ENCODE measurements around the gene VPS39. TPM values are rescaled to one million over a fixed set of nuclear protein-coding genes. Genes with fewer than 3 reads are reported as not detected.
A peak's percentile ranks its signal among the peaks of the same experiment; 100 is the strongest.

Gene VPS39
- total RNA-seq, 1 donor from 2014 or later = 29.2 TPM

DNA sequence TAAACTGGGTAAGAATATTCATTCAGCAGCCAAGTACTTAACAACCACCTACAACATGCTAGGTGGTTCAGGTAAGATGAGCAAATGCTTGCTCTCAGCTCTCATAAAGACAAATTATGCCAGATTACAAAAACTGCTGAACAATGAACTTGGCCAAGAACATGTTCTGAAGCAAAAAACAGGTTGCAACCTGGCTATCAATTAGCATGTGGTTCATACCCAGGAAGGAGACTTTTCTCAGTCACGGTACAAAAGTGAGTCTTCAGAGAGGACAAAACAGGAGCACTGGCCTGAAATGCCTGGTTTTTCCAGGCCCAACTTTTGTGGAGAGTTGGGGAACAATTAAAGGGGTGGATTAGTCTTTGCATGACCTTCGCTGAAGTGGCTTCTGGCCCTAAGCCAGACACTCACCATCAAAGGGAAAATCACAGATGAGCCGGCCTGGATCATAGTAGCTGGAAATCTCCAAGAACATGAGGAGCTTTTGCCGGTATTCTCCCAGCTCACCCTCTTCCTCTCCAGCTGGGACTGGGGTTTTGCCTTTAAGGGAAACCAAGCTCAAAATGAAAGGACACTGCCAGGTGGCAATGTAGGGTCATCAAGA, 44.1 kb downstream of the VPS39 start:
- H3K4me1 ChIP-seq (ENCODE audit: control insufficient read depth in 3 of 3, insufficient read depth in 3 of 3, low read length in 3 of 3) = peaks cover 4 to 7% (median 6%) of the 10 kb centered on the region in 3 donors
- no peaks in the 10 kb centered on the region for H3K9me3 ChIP-seq (ENCODE audit: control insufficient read depth in 3 of 3, low read length in 3 of 3)
- H3K9ac ChIP-seq (ENCODE audit: low read depth in 1 of 3, low read length in 3 of 3) = no peak overlapping the region
- H3K27me3 ChIP-seq (ENCODE audit: control insufficient read depth in 3 of 3, insufficient read depth in 3 of 3, low read length in 3 of 3) = no peaks in the 10 kb centered on the region
- no peak overlapping the region for H3K27ac ChIP-seq (ENCODE audit: low read depth, low read length)
- H3K4me3 ChIP-seq (ENCODE audit: low read length in 3 of 3) = no peak overlapping the region
- H3K36me3 ChIP-seq (ENCODE audit: control insufficient read depth in 3 of 3, insufficient read depth in 3 of 3, low read length in 3 of 3) = peaks cover 76 to 88% (median 86%) of the 10 kb centered on the region in 3 donors

DNA sequence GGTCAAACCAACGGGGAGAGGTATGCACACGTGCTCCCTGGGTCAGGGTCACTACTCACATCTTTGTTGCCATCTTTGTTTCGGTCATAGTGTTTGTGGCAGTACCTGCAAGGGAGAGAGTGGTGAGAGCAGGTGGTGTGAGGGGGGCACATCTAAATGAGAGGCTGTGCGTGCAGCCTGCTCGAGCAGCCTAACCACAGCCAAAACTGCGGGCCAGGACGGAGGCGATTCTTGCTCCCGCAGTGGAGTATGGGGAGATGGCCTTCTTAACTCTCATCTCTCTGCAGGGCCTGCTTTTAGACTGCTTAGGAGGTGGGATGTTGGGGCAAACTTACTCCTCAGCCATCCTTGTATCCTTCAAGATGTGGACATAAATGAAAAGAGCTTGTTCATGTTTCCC, 44.8 kb downstream of the VPS39 start:
- H3K9me3 ChIP-seq (ENCODE audit: control insufficient read depth in 3 of 3, low read length in 3 of 3) = no peaks in the 10 kb centered on the region
- H3K36me3 ChIP-seq (ENCODE audit: control insufficient read depth in 3 of 3, insufficient read depth in 3 of 3, low read length in 3 of 3) = peaks cover 78 to 91% (median 83%) of the 10 kb centered on the region in 3 donors
- no peak overlapping the region for H3K4me3 ChIP-seq (ENCODE audit: low read length in 3 of 3)
- H3K27me3 ChIP-seq (ENCODE audit: control insufficient read depth in 3 of 3, insufficient read depth in 3 of 3, low read length in 3 of 3) = no peaks in the 10 kb centered on the region
- H3K9ac ChIP-seq (ENCODE audit: low read depth in 1 of 3, low read length in 3 of 3) = no peak overlapping the region
- H3K27ac ChIP-seq (ENCODE audit: low read depth, low read length) = no peak overlapping the region
- H3K4me1 ChIP-seq (ENCODE audit: control insufficient read depth in 3 of 3, insufficient read depth in 3 of 3, low read length in 3 of 3) = peaks cover 11 to 14% (median 13%) of the 10 kb centered on the region in 3 donors

- Histone ChIP-seq H3K9me3 (ENCODE audit: control insufficient read depth in 3 of 3, low read length in 3 of 3) (no peaks in the 10 kb centered on the region), H3K36me3 (ENCODE audit: control insufficient read depth in 3 of 3, insufficient read depth in 3 of 3, low read length in 3 of 3) (peaks cover 50 to 63% (median 55%) of the 10 kb centered on the region in 3 donors), H3K4me1 (ENCODE audit: control insufficient read depth in 3 of 3, insufficient read depth in 3 of 3, low read length in 3 of 3) (peaks cover 29 to 40% (median 39%) of the 10 kb centered on the region in 3 donors), H3K27me3 (ENCODE audit: control insufficient read depth in 3 of 3, insufficient read depth in 3 of 3, low read length in 3 of 3) (no peaks in the 10 kb centered on the region), H3K4me3 (ENCODE audit: low read length in 3 of 3) (no peak overlapping the region), H3K9ac (ENCODE audit: low read depth in 1 of 3, low read length in 3 of 3) (no peak overlapping the region), H3K27ac (ENCODE audit: low read depth, low read length) (no peak overlapping the region)
These were observed 48.0 kb downstream of the VPS39 start for GRCh38 chr15:42160136-42160535.

DNA sequence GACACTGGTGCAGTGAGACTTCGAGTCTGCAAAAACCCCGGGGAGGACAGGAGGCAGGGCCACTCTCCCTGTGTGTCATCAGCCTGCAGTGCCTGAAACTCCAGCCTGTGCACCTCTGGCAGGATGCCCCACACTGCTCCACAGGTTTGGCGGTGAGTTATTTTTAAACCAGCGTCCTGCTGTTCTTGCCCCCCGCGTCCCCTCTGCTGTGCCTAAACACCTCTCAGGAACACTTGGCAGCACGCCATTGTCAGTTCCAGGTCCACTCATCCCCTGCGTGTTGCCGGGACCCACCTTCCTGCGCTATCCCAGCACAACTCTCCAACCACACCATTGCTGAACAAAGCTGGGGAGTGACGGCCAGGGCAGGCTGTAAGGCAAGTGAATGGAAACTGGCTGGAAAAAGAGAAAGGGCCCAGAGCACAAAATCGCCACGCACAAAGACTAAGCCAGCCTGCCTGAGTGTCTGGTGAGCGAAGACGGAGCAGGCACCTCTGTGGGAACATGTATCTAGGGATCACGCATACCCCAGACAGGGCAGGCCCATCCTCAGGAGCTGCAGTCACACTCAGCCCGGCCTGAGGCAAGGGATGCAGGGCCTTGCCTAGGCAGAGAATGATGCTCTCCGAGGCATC, 48.6 kb downstream of the VPS39 start:
- H3K9me3 ChIP-seq (ENCODE audit: control insufficient read depth in 3 of 3, low read length in 3 of 3) = no peaks in the 10 kb centered on the region
- peaks cover 44 to 57% (median 49%) of the 10 kb centered on the region in 3 donors for H3K36me3 ChIP-seq (ENCODE audit: control insufficient read depth in 3 of 3, insufficient read depth in 3 of 3, low read length in 3 of 3)
- H3K27me3 ChIP-seq (ENCODE audit: control insufficient read depth in 3 of 3, insufficient read depth in 3 of 3, low read length in 3 of 3) = no peaks in the 10 kb centered on the region
- H3K27ac ChIP-seq (ENCODE audit: low read depth, low read length) = peak overlapping the region; percentile 37
- H3K9ac ChIP-seq (ENCODE audit: low read depth in 1 of 3, low read length in 3 of 3) = no peak overlapping the region
- H3K4me1 ChIP-seq (ENCODE audit: control insufficient read depth in 3 of 3, insufficient read depth in 3 of 3, low read length in 3 of 3) = peaks cover 29 to 46% (median 42%) of the 10 kb centered on the region in 3 donors
- H3K4me3 ChIP-seq (ENCODE audit: low read length in 3 of 3) = no peak overlapping the region

DNA sequence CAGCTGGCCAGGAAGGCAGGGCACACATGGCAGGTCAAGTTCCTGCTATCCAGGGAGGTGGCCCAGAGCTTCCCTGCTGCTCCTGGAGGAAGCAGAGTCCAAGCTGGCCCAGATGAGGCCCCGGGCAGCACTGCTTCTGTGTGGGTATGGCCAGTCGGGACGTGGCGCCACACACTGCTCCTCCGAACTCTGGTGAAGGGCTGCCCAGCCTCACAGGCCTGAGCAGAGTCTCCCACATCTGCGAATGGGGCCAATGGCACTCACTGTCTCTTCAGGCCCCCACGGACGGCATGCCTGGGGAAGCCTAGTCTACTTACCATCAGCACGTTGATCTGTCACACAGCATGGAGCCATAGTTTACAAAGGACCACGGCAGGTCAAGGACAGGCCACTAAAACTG, 49.2 kb downstream of the VPS39 start:
- H3K36me3 ChIP-seq (ENCODE audit: control insufficient read depth in 3 of 3, insufficient read depth in 3 of 3, low read length in 3 of 3) = peaks cover 40 to 51% (median 43%) of the 10 kb centered on the region in 3 donors
- no peaks in the 10 kb centered on the region for H3K9me3 ChIP-seq (ENCODE audit: control insufficient read depth in 3 of 3, low read length in 3 of 3)
- H3K9ac ChIP-seq (ENCODE audit: low read depth in 1 of 3, low read length in 3 of 3) = no peak overlapping the region
- H3K27me3 ChIP-seq (ENCODE audit: control insufficient read depth in 3 of 3, insufficient read depth in 3 of 3, low read length in 3 of 3) = no peaks in the 10 kb centered on the region
- H3K4me1 ChIP-seq (ENCODE audit: control insufficient read depth in 3 of 3, insufficient read depth in 3 of 3, low read length in 3 of 3) = peaks cover 29 to 52% (median 47%) of the 10 kb centered on the region in 3 donors
- no peak overlapping the region for H3K4me3 ChIP-seq (ENCODE audit: low read length in 3 of 3)
- peak overlapping the region; percentile 37 for H3K27ac ChIP-seq (ENCODE audit: low read depth, low read length)

GRCh38 chr15:42157981-42158765, 49.9 kb downstream of the VPS39 start:
- H3K27ac ChIP-seq (ENCODE audit: low read depth, low read length) = peak overlapping the region; percentile 37
- H3K36me3 ChIP-seq (ENCODE audit: control insufficient read depth in 3 of 3, insufficient read depth in 3 of 3, low read length in 3 of 3) = peaks cover 34 to 44% (median 36%) of the 10 kb centered on the region in 3 donors
- peak overlapping the region in 1 of 3 donors; percentile 21 for H3K4me3 ChIP-seq (ENCODE audit: low read length in 3 of 3)
- no peak overlapping the region for H3K9ac ChIP-seq (ENCODE audit: low read depth in 1 of 3, low read length in 3 of 3)
- no peaks in the 10 kb centered on the region for H3K9me3 ChIP-seq (ENCODE audit: control insufficient read depth in 3 of 3, low read length in 3 of 3)
- no peaks in the 10 kb centered on the region for H3K27me3 ChIP-seq (ENCODE audit: control insufficient read depth in 3 of 3, insufficient read depth in 3 of 3, low read length in 3 of 3)
- H3K4me1 ChIP-seq (ENCODE audit: control insufficient read depth in 3 of 3, insufficient read depth in 3 of 3, low read length in 3 of 3) = peaks cover 29 to 59% (median 48%) of the 10 kb centered on the region in 3 donors

DNA sequence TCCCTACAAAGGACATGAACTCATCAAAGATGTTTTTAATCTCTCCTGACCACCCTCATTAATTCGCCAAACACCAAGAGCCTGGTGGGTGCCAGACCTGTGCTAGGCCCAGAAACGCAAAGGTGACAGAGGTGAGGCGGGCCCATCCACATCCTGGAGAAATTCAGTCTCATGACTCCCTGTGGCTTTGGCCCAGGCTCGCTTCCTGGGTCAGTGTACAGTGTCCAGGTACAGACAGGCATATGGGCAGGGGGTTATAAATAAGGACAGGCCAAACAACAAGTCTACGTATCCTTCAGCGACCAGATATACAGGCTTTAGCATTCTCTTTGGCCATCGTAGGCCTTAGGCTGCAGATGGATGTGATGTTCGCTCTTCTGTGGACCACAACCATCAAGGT, 50.7 kb downstream of the VPS39 start:
- Histone ChIP-seq H3K9me3 (ENCODE audit: control insufficient read depth in 3 of 3, low read length in 3 of 3) (no peaks in the 10 kb centered on the region), H3K9ac (ENCODE audit: low read depth in 1 of 3, low read length in 3 of 3) (peak overlapping the region in 1 of 3 donors; percentile 9), H3K27ac (ENCODE audit: low read depth, low read length) (peak overlapping the region; percentile 37), H3K27me3 (ENCODE audit: control insufficient read depth in 3 of 3, insufficient read depth in 3 of 3, low read length in 3 of 3) (no peaks in the 10 kb centered on the region), H3K36me3 (ENCODE audit: control insufficient read depth in 3 of 3, insufficient read depth in 3 of 3, low read length in 3 of 3) (peaks cover 28 to 36% (median 28%) of the 10 kb centered on the region in 3 donors), H3K4me3 (ENCODE audit: low read length in 3 of 3) (peak overlapping the region in 1 of 3 donors; percentile 29), H3K4me1 (ENCODE audit: control insufficient read depth in 3 of 3, insufficient read depth in 3 of 3, low read length in 3 of 3) (peaks cover 37 to 67% (median 56%) of the 10 kb centered on the region in 3 donors)

DNA sequence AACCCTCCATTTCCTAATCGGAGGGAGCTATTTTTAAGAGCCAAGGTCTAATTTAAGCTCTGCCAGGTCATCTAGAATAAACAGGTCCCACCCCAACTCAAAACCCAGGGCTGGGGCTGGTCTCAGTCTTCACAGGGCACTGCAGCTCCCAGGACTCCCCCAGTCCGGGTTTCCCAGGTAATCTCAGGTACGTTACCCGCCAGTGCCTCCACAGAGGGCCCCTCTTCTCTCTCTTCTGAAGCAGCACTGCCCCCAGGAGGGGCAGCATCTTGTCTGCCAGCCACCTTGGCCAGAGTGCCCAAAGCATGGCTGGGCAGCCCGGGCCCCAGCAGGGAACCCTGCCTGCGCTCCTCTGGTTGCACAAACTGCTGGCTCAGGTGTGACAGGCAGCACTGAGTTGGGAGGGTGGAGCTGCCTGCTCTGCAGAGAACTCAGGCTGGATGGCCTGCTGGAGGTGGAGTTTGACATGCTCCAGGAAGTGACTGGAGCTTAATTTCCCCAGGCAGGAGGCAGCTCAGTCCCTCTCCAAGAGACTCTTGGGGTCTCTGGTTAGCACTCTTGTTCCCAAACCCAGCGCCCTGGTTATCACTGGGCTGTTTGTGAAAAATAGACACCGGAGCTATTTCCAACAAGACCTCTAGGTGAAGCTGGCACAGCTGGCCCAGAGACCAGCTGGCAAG, 51.7 kb downstream of the VPS39 start, which contains the start of gene PLA2G4F:
TSS of gene PLA2G4F (minus strand) at position 394 of the 680 bp plus-strand sequence. CDS start at position 307, 87 bp downstream.
- Histone ChIP-seq H3K4me1 (ENCODE audit: control insufficient read depth in 3 of 3, insufficient read depth in 3 of 3, low read length in 3 of 3) (peaks cover 45 to 77% (median 65%) of the 10 kb centered on the region in 3 donors), H3K27ac (ENCODE audit: low read depth, low read length) (peak within 1 kb of the TSS; percentile 92), H3K27me3 (ENCODE audit: control insufficient read depth in 3 of 3, insufficient read depth in 3 of 3, low read length in 3 of 3) (no peaks in the 10 kb centered on the region), H3K9ac (ENCODE audit: low read depth in 1 of 3, low read length in 3 of 3) (peak within 1 kb of the TSS; percentile 69 to 77 (median 73)), H3K9me3 (ENCODE audit: control insufficient read depth in 3 of 3, low read length in 3 of 3) (no peaks in the 10 kb centered on the region), H3K36me3 (ENCODE audit: control insufficient read depth in 3 of 3, insufficient read depth in 3 of 3, low read length in 3 of 3) (peaks cover 18 to 26% (median 18%) of the 10 kb centered on the region in 3 donors), H3K4me3 (ENCODE audit: low read length in 3 of 3) (peak within 1 kb of the TSS; percentile 34 to 67 (median 67))

DNA sequence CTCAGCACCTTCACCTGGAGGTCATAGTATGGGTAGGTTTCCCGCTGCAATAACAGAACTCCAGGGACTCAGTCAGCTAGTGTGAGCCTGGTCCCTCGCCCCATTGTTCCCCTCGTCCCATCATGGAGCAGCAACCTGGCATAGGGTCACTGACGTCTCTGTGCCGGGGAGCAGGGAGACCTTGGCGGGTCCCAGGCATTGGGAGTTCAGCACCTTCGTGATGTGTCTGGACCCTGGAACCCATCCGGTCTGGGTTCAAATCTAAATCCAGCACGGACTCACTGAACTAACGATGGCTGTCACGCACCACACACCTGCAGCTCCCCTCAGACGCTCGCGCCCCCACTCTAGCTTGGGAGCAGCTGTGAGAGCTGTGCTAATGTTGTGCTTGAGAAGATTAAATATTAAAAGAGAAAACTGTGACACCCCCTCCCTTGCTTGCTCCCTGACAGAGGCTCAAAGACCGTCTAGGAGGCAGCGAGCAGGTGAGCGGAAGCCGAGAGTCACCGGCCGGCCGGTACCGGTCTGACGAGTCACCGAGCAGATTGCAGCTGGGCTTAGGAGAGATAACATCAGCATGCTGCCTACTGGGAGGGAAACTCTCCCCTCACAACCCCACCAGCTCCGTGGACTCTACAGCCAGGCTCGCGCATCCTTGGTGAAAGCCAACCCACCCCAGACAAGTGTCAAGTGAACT, 52.4 kb downstream of the VPS39 start:
- H3K4me3 ChIP-seq (ENCODE audit: low read length in 3 of 3) = peak overlapping the region; percentile 34 to 67 (median 67)
- peak overlapping the region in 2 of 3 donors; percentile 73 to 77 for H3K9ac ChIP-seq (ENCODE audit: low read depth in 1 of 3, low read length in 3 of 3)
- peak overlapping the region; percentile 92 for H3K27ac ChIP-seq (ENCODE audit: low read depth, low read length)
- H3K9me3 ChIP-seq (ENCODE audit: control insufficient read depth in 3 of 3, low read length in 3 of 3) = no peaks in the 10 kb centered on the region
- H3K4me1 ChIP-seq (ENCODE audit: control insufficient read depth in 3 of 3, insufficient read depth in 3 of 3, low read length in 3 of 3) = peaks cover 46 to 81% (median 65%) of the 10 kb centered on the region in 3 donors
- no peaks in the 10 kb centered on the region for H3K27me3 ChIP-seq (ENCODE audit: control insufficient read depth in 3 of 3, insufficient read depth in 3 of 3, low read length in 3 of 3)
- H3K36me3 ChIP-seq (ENCODE audit: control insufficient read depth in 3 of 3, insufficient read depth in 3 of 3, low read length in 3 of 3) = peaks cover 12 to 20% (median 16%) of the 10 kb centered on the region in 3 donors

All from skeletal muscle tissue (tissue), 4 donors.